Measurements from ENCODE around the gene ASPG.

The ASPG gene

DNA sequence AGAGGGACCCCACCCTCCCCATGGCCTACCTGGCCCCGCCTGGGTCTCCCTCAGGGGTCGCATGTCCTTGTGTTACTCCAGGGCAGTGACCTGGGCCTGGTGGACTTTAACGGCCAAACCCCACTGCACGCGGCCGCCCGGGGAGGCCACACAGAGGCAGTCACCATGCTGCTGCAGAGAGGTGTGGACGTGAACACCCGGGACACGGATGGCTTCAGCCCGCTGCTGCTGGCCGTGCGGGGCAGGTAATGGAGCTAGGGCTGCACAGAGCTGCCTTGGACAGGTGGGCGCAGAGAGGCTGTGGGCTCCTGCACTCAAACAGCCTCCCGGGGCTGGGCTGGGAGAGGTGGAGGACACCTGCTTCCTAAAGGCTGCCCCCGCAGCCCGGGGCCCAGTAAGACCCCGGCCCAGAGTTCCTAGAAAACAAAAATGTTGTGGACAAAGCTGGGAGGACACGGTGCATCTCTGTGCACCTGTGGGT, 21.6 kb downstream of the ASPG start:
- no peak for DNase-seq

DNA sequence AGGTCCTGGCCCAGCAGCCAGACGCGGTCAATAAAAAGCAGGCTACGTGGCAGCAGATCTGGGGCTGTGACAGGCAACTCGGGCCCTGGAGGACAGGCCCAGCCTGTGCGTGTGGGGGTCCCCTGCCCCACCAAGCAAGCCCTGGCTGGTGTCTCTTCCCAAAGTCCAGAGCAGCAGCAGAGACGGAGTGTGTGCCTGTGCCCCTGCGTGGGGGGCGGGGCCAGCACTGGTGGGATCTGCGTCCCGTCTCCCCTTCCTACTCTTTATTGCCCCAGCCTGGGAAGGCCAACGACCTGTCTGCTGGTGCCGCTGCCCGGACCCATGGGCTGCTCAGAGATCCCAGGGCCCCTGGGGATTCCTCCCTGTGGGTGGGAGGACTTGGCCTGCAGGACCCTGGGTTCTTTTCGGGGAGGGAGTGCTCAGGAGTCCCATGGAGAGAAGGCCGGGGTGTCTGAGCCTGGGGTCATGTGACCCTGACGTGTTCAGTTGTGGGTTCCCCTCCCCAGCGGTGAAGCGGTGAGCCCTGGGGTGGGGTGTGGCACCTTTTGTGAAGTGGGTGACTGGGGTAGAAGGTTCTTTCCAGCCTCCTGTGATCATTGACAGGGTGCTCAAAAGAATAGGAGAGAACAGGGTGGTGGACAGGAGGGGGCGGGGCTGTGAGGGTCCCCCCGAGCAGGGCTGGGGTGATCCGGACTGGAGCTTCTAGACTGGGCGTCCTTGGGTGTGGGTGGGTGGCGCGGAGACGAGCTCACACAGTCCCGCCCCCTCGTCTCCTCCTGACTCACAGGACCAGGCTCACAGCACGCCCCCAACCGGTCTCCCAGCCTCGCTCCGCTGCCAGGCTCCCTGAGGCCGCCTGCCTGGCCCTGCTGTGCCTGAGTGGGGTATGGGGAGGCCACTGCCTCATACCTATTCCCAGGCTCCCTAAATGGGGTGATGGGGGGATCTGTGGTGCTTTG, 22.4 kb downstream of the ASPG start:
- DNase-seq, result no peak

DNA sequence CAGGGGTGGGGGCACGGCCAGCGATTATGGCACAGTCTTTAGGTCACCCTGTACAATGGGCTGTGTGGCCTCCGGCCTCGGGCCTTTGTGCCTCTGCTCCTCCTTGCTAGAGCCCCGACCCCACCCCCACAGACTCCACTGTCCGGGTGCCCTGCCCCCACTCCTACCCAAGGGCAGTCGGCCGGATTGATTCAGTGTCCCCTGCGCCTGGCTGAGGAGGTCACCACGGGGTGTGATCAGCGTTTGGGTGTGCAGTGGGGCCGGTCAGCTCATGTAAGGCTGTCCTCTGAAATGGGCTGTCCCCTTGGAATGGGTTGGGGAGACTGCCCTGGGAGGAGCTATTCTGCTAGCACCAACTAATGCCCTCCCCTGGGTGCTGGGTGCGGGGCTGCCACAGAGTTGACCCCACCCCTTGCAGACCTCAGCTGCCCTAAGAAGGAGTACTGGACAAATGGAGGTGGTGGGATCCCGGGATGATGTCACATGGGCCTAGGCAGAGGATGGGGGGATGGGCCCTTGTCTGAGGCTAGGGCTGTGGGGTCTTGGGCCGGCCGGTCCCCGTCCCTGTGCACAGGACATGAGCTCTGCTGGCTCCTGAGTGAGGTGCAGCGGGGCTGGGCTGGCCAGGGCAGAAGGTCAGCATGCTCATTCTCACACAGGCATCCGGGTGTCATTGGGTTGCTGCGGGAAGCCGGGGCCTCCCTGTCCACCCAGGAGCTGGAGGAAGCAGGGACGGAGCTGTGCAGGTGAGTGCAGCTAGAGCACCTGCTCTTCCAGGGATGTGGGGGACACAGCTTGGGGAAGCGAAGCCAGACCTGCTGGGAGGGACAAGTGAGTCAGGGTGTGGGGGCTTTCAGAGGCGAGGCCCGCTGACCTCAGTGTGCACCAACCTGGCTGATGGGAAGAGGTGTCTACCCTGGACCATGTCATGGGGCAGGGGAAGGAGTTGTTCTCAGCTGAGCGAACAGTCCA, 23.4 kb downstream of the ASPG start:
- no peak for DNase-seq

GRCh38 chr14:104109731-104110361, 24.3 kb downstream of the ASPG start:
- DNase-seq, result no peak

GRCh38 chr14:104110491-104111209, 25.1 kb downstream of the ASPG start:
- DNase-seq, result no peak

GRCh38 chr14:104111301-104112112, 26.0 kb downstream of the ASPG start:
- DNase-seq, result no peak

DNA sequence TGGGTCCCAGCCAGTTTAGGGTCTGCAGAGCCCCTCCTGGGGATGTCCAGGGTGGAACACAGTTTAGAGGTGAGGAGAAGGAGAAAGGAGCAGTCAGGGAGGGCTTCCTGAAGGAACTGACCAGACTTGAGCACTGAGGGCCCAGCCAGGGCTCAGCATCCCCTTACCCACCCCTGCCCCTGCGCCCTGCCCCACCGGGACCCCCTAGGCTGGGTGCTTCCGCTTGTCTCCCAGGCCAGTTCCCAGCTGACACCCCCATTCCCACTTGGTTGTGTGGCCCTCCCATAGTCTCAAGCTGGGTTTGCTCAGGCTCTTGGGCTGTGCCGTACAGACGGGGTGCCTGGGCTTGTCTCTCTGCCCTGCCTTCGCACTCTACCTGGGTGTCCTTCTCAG, 26.6 kb downstream of the ASPG start:
- DNase-seq, result no peak

DNA sequence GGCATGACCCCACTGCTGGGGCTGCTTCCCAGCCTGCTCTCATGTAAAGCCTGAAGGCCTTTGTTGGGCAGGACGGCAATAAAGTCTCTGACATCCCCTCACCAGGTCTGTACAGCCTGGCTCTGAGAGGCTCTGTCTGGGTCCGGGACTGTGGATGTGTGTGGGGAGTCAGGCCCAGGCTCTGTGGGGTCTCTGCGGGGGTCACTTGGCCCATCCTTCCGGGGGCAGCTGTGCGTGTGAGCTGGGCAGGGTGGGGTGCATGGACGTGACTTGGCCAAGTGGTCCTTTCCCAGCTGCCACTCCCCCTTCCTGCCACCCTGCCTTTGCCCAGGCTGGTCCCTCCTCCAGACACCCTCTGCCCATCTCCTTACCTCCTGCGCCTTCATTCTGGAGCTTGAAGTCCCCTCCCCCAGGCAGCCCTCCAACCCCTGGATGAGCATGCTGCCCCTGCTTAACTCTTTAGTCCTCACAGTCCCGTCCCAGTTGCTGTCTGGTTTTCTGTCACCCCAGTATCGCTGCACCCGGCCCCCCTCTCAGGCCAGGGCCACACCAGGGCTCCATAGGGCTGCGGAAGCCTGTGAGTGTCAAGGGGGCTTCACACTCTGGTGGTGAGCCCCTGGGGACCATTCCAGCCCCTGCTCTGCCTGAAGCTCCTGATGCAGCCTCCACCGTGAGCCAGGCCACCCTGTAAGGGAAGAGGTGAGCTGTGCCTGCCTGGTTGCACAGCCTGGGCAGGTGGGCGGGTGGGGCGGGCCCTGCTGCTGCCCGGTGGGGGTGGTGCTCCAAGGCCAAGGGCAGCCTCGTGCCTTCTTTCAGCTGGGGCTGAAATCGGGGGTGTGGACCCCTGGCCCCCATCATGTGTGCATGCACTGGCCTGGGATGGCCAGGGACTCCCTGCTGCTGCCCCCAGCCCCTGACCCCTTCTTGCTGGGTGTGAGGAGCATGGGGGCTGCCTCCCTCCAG, 27.4 kb downstream of the ASPG start:
- no peak for DNase-seq

DNA sequence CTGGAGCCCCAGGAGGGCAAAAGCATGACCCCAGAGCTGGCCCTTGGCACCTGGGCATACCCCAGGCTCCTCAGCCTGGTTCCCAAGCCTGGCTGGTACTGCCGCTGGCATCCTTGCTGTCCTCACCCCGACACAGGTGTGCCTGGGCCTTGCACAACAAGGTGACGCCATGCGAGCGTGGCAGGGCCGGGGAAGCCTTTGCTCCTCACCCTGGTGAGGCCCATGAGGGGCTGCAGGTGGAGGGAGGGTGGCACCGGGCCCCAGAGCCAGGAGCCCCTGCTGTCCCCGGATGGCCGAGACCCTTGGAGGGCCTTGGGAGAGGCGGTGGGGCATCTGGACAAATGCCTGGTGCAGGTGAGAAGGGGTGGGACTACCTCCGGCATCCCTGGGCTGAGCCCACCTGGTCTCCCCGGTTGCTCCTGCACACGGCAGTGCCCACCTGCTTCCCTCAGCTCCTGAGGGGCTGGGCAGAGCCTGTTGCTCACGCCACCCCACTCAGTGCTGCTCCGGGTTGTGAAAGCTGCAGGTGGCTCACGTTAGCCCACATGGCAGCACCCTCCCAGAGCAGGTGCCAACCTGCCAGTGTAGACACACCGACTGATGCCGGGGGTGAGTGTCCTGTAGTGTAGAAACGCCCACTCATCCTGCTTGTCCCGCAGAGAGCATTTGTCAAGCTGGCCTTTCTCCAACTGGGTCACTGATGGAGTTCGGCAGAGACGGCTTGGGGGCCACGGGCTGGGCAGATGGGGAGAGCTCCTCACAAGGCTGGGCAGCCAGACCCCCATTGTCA, 28.3 kb downstream of the ASPG start:
- no peak for DNase-seq

DNA sequence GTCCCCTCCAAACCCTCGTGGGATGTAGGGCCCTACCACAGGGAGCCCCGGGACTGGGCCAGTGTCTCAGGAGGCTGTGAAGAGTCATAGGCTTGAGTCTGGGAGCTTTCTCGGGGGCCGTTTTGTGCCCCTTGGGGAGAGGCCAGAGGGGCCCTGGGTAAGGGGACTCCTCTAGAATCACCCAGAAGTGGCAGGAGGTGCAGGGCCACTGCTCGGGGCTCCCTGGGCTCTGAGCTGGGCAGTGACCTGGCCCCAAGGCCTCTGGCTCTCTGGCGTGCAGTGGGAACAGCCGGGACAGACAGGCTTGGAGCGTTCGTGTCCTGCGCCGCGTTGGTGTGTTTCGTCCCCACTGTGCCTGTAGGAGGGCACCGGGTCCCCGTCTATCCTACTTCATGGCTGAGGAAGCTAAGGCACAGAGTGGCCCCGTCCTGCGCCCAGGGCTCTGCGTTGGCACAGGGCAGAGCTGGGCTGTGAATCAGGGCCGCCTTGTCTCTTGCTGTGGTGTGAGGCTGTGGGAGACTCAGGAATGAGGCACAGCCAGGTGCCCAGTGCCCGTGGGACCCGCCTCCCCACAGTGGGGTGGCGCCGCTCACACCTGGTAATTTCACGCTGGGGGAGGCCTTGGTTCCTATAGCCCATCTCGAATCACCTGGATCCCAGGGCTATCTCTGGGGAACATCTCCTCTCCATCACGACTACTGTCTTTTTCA, 29.1 kb downstream of the ASPG start:
- no peak for DNase-seq

GRCh38 chr14:104115131-104115600, 29.7 kb downstream of the ASPG start:
- DNase-seq, result no peak

- DNase-seq, result no peak
Measured at GRCh38 chr14:104115691-104116287, 30.3 kb downstream of the ASPG start.

GRCh38 chr14:104116288-104116755, 30.8 kb downstream of the ASPG start:
- no peak for DNase-seq

DNA sequence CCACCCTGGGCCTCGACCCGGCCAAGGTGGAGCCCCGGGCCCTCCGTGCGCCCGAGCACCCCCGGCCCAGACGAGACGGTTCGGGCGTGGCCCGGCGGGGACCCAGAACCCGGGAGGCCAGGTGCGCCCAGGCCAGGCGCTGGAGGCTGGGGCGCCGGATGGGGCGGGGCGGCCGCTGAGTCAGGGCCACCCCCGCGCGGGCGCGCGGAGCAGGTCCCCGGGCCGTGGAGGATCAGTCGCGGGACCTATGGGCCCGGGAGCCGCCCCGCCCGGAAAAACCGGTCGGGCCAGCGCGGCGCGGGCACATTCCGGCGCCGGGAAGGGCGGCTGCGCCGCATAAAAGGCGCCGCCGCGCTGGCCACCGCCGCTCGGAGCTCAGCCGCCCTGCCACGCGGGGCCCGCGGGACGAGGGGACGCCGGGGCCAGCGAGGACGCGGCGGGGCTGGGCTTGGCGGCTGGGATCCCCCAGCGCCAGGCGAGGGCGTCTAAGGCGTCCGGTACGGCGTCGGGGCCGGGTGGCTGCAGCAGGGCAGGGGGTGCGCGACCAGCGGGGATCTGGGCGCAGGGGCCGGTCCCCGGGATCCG, 31.3 kb downstream of the ASPG start:
- no peak for DNase-seq

DNA sequence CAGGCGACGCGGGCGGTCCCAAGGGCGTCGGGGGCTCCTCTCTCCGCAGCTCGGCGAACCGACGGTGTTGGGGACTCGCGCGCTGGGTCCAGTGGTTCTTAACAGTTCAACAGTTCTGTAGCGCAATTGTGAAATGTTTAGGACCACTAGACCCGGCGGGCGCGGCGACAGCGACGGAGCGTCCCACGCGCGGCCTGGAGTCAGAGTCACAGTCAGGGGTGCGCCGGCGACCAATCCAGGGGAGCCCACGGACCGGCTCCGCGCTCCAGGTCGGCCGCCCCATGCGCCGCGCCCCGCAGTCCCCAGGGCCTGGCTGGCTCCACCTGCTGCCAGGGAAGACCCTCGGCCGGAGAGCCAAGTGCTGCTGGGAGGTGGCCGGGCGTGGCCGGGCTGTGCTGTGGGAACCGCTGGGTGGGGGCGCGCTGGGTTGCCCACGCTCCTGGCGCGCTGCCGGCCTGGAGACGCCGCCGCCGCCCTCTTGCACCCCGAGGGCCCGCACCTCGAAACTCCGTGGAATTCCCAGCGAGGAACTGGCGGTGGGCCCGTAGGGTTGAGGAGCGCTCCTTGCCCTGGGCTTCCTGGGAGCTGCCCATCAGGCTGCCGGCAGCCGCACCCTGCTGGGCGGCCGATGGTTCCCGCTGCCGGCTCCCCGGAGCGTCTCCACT, 32.0 kb downstream of the ASPG start:
- DNase-seq, result no peak

GRCh38 chr14:104118006-104118844, 32.7 kb downstream of the ASPG start:
- no peak for DNase-seq

Measured in CD4-positive, alpha-beta T cell treated with Interferon gamma for 1 hour (primary cell).